ENCODE data around the gene NT5C2. TPM values are rescaled to one million over a fixed set of nuclear protein-coding genes. Genes with fewer than 3 reads are reported as not detected.

Gene NT5C2
- total RNA-seq, 2 experiments from 2014 or later: 46.6 to 50.1 TPM

DNA sequence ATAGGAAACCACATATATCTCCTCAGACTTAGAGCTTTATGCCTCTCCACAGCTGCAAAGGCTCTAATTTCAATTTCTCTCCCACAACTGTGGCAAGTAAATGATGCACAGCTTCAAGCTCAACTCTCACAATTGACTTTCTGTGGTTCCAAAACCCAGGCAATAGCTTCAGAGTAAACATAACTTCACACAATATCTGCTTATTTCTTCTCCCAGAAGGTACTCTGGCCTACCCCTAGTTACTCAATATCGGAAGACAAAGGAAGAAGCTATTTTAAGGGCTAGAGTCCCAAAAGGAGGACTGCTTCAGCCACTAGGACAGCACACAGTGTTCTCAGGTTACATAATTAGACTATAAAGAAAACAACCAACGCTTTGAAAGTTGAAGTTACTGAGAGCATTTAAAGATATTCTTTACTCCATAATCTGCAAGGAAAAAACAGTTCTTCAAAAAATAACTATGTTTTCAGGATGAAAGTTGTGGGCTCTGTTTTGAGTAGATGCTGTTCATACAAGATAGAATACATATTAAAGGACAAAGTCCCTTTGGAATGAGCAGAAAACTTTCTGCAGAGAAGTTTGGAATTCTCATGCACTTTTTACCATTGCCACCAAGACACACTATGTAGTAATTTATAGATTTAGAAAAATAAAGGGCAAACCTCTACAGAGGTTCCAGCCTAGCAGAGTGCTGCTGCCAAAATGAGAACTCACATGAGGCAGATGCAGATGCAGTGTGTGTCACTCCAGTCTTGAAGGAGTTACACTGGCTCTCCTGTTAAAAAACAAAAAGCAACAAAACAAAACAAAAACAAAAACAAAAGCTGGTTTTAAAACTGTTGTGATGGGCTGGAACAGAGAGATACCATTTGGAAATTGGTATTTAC, 81.8 kb downstream of the NT5C2 start:
- DNase-seq: no peak
- H3K27me3 Mint-ChIP-seq: no peaks in the 10 kb centered on the region
- H3K27ac Mint-ChIP-seq: peak overlapping the region; percentile 60
- peaks cover 21% of the 10 kb centered on the region for H3K4me1 Mint-ChIP-seq (ENCODE audit: low read depth)
- intact Hi-C loops (cut with micrococcal nuclease): no loop called here
- ChIA-PET POLR2A (interaction anchor here (1.1 to 1.5 kb wide), 2 partner anchors 82 to 86 kb away, joined by 3 read pairs; no protein-coding TSS in a partner anchor), CTCF (interaction anchor here (0.5 to 3.1 kb wide), 5 partner anchors 64 to 223 kb away, joined by 3 to 12 read pairs (median 4); no protein-coding TSS in a partner anchor)
- no peak overlapping the region for H3K4me3 Mint-ChIP-seq
- H3K36me3 Mint-ChIP-seq: peaks cover 6% of the 10 kb centered on the region
- H3K9me3 Mint-ChIP-seq: no peaks in the 10 kb centered on the region

DNA sequence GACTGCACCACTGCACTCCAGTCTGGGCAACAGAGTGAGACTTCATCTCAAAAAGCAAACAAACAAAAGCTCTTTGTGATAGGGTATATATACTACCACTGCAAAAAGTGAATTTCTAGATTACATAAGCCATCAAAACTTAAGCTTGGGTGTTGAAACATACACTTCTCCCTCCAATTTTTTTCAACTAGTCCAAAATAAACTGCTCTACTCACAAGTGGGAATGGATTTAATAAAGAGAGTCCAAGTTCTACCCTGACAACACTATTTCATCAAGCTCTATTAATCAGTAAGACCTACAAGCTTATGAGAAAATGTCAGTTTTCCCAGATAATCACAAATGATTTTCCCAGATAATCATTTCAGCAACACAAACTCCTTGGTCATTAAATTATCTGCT, 82.7 kb downstream of the NT5C2 start:
- peaks cover 21% of the 10 kb centered on the region for H3K4me1 Mint-ChIP-seq (ENCODE audit: low read depth)
- CTCF ChIA-PET: interaction anchor here (0.8 to 3.1 kb wide), 4 partner anchors 65 to 224 kb away, joined by 3 to 12 read pairs (median 4); no protein-coding TSS in a partner anchor
- H3K9me3 Mint-ChIP-seq: no peaks in the 10 kb centered on the region
- no peak overlapping the region for H3K27ac Mint-ChIP-seq
- H3K27me3 Mint-ChIP-seq: no peaks in the 10 kb centered on the region
- intact Hi-C loops (cut with micrococcal nuclease): no loop called here
- H3K36me3 Mint-ChIP-seq: peaks cover 6% of the 10 kb centered on the region
- DNase-seq: no peak
- POLR2A ChIA-PET: interaction anchor here (0.6 to 1.5 kb wide), 3 partner anchors 83 to 467 kb away, joined by 3 read pairs; no protein-coding TSS in a partner anchor
- H3K4me3 Mint-ChIP-seq: no peak overlapping the region

DNA sequence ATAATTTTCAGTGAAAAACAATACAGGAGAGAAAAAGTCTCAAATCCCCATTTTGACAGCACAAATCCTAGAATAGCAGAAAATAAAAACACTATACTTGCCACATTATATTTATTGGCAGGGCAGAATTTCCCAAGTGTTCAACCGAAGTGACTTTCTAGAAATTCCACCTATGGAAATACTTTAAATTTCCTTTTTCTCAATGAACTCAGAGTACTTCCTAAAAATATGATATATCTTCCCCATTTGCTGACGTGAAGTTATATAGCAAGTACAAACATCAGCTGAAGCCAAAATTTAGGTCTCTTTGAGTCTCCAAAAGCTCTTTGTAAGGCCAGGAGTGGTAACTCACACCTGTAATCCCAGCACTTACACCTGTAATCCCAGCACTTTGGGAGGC, 83.3 kb downstream of the NT5C2 start:
- no peak for DNase-seq
- H3K4me3 Mint-ChIP-seq: no peak overlapping the region
- H3K4me1 Mint-ChIP-seq (ENCODE audit: low read depth): peaks cover 21% of the 10 kb centered on the region
- H3K9me3 Mint-ChIP-seq: no peaks in the 10 kb centered on the region
- peaks cover 6% of the 10 kb centered on the region for H3K36me3 Mint-ChIP-seq
- ChIA-PET POLR2A (interaction anchor here (0.6 to 1.1 kb wide), 2 partner anchors 84 to 467 kb away, joined by 3 read pairs; no protein-coding TSS in a partner anchor), CTCF (interaction anchor here (1.7 to 3.1 kb wide), 2 partner anchors 135 to 193 kb away, joined by 4 to 12 read pairs; no protein-coding TSS in a partner anchor)
- H3K27ac Mint-ChIP-seq: no peak overlapping the region
- no peaks in the 10 kb centered on the region for H3K27me3 Mint-ChIP-seq
- intact Hi-C loops (cut with micrococcal nuclease): no loop called here

GRCh38 chr10:103106539-103106938, 86.5 kb downstream of the NT5C2 start:
- CTCF ChIA-PET: interaction anchor here (0.5 to 0.8 kb wide), 2 partner anchors 62 to 138 kb away, joined by 3 read pairs; no protein-coding TSS in a partner anchor
- no peak for DNase-seq
- Mint-ChIP-seq H3K4me1 (ENCODE audit: low read depth) (peaks cover 7% of the 10 kb centered on the region), H3K27ac (no peak overlapping the region), H3K27me3 (no peaks in the 10 kb centered on the region), H3K36me3 (peaks cover 5% of the 10 kb centered on the region), H3K9me3 (no peaks in the 10 kb centered on the region), H3K4me3 (no peak overlapping the region)
- POLR2A ChIA-PET: no interaction called here
- intact Hi-C loops (cut with micrococcal nuclease): no loop called here

DNA sequence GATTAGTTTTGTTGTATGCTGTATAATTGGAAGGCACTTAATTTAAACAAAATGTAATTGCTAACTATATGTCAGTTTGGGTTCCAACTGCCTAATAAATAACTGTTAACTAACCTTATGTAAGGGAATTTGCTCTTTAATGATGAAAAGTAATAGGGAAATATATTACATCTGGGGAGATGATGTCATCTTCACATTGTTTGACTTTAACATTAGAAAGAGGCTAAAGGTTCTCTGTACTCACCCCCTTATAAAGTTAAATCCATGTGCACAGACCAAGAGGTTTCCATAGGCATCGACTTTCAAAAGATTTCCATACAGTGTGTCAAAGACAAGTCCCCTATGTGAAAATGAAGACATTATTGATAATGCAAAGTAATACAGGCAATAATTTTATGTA, 87.6 kb downstream of the NT5C2 start:
- intact Hi-C loops (cut with micrococcal nuclease): no loop called here
- DNase-seq: no peak
- CTCF ChIA-PET: no interaction called here
- POLR2A ChIA-PET: no interaction called here
- Mint-ChIP-seq H3K4me1 (ENCODE audit: low read depth) (no peaks in the 10 kb centered on the region), H3K27ac (no peak overlapping the region), H3K36me3 (peaks cover 8% of the 10 kb centered on the region), H3K9me3 (no peaks in the 10 kb centered on the region), H3K27me3 (no peaks in the 10 kb centered on the region), H3K4me3 (no peak overlapping the region)

DNA sequence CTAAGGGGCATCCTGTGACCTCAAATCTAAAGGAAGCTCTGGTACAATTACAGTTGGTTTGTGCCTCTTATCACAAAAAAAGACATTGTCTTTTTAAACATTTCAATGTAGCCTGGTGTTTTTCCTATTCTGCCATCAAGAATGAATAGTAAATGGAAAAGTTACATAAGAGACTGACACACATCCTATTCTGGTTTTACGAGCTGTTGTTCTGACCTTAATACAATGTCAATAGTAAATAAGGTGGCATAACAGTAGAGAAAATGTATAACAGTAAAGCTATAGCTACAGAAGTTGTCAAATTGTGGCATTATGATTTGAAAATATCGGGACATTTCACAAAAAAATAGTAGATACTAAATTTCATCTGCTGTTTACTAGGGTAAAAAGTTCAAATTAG, 88.4 kb downstream of the NT5C2 start:
- ChIA-PET CTCF (no interaction called here), POLR2A (no interaction called here)
- DNase-seq: no peak
- no peaks in the 10 kb centered on the region for H3K27me3 Mint-ChIP-seq
- intact Hi-C loops (cut with micrococcal nuclease): no loop called here
- peaks cover 8% of the 10 kb centered on the region for H3K36me3 Mint-ChIP-seq
- H3K4me1 Mint-ChIP-seq (ENCODE audit: low read depth): no peaks in the 10 kb centered on the region
- no peak overlapping the region for H3K4me3 Mint-ChIP-seq
- H3K9me3 Mint-ChIP-seq: no peaks in the 10 kb centered on the region
- H3K27ac Mint-ChIP-seq: no peak overlapping the region

DNA sequence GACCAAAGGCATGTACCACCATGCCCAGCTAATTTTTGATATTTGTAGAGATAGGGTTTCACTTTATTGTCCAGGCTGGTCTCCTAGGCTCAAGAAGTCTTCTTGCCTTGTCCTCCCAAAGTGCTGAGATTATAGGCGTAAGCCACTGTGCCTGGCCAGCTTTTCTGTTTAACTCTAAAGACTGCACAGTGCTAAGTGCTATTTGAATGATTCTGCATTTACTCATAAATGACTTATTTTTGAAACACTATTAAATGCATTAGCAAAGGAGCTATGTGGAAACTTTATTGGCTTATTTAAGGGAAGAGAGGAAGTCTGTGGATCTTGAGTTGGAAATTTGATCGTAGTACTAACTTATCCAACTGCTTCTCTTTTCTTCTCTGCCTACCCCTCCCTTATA, 89.1 kb downstream of the NT5C2 start:
- Mint-ChIP-seq H3K27ac (no peak overlapping the region), H3K4me1 (ENCODE audit: low read depth) (no peaks in the 10 kb centered on the region), H3K9me3 (no peaks in the 10 kb centered on the region), H3K27me3 (no peaks in the 10 kb centered on the region), H3K36me3 (peaks cover 6% of the 10 kb centered on the region), H3K4me3 (no peak overlapping the region)
- DNase-seq: no peak
- intact Hi-C loops (cut with micrococcal nuclease): no loop called here
- POLR2A ChIA-PET: interaction anchor here (0.6 kb wide), 1 partner anchor 140 kb away, joined by 3 read pairs; no protein-coding TSS in a partner anchor
- CTCF ChIA-PET: interaction anchor here (0.8 kb wide), 1 partner anchor 187 kb away, joined by 4 read pairs; no protein-coding TSS in a partner anchor

DNA sequence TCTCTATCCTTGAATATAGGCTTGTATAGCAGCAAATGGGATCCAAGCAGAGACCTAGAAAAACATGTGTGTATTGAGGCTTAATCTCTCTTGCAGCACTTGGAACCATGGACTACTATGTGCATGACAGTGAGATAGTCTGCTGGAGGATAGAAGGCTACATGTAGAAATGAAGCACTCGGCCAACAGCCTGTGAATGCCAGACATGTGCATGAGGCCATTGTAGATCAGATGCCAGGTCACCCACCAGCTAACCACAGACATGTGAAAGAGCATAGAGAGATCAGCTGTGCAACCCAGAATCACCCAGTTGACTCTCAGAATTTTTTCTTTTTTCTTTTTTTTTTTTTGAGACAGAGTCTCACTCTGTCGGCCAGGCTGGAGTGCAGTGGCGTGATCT, 90.9 kb downstream of the NT5C2 start:
- no peaks in the 10 kb centered on the region for H3K9me3 Mint-ChIP-seq
- ChIA-PET POLR2A (no interaction called here), CTCF (no interaction called here)
- H3K4me3 Mint-ChIP-seq: no peak overlapping the region
- no peak overlapping the region for H3K27ac Mint-ChIP-seq
- no peak for DNase-seq
- H3K36me3 Mint-ChIP-seq: peaks cover 7% of the 10 kb centered on the region
- H3K27me3 Mint-ChIP-seq: no peaks in the 10 kb centered on the region
- intact Hi-C loops (cut with micrococcal nuclease): no loop called here
- H3K4me1 Mint-ChIP-seq (ENCODE audit: low read depth): no peaks in the 10 kb centered on the region

DNA sequence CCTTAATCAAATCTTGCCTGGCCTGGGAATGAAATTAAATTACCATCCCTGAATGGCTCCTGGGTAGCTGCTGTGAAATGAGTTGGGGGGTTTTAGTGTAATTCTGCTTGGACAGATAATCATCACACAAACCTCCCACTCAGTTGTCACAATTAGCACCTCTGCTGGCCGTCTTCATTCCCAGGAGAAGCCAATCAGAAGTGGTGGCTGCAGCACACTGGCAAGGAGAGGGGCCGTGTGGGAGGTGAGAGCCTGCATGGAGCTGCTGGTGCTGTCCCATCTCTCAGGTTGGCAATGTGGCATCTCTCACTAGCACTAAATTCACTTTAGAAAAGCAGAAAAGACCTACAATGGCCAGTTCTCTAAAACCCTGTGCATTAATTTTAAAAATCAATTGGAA, 92.5 kb downstream of the NT5C2 start:
- H3K9me3 Mint-ChIP-seq: no peaks in the 10 kb centered on the region
- no peaks in the 10 kb centered on the region for H3K27me3 Mint-ChIP-seq
- DNase-seq: no peak
- peaks cover 4% of the 10 kb centered on the region for H3K4me1 Mint-ChIP-seq (ENCODE audit: low read depth)
- intact Hi-C loops (cut with micrococcal nuclease): no loop called here
- POLR2A ChIA-PET: no interaction called here
- H3K36me3 Mint-ChIP-seq: peaks cover 15% of the 10 kb centered on the region
- no peak overlapping the region for H3K4me3 Mint-ChIP-seq
- no peak overlapping the region for H3K27ac Mint-ChIP-seq
- CTCF ChIA-PET: interaction anchor here (1.8 kb wide), 1 partner anchor 144 kb away, joined by 9 read pairs; no protein-coding TSS in a partner anchor

- CTCF ChIA-PET: interaction anchor here (0.7 kb wide), 1 partner anchor 147 kb away, joined by 3 read pairs; no protein-coding TSS in a partner anchor
- intact Hi-C loops (cut with micrococcal nuclease): no loop called here
Observed at GRCh38 chr10:103098240-103098639, 94.8 kb downstream of the NT5C2 start.

DNA sequence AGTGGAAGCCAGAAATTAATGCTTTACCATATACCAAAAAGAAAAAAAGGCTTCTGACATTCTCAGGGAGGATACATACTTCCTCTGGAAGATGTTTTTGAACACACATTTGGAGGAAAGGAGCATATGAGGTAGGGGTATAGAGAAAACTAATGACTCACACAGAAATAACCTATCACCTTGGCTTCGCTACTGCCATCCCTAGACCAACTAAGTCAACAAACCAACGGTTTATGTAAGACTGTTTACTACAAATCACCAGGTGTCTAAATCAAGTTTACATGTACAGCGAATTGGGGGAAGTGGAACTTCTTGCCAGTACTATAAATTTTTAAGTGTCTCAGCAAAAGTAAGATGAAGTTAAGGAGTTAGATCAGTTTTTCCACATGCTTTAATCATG, 96.9 kb downstream of the NT5C2 start:
- intact Hi-C loops (cut with micrococcal nuclease): no loop called here
- H3K4me1 Mint-ChIP-seq (ENCODE audit: low read depth): peaks cover 7% of the 10 kb centered on the region
- no peaks in the 10 kb centered on the region for H3K27me3 Mint-ChIP-seq
- no peak for DNase-seq
- no peaks in the 10 kb centered on the region for H3K9me3 Mint-ChIP-seq
- ChIA-PET CTCF (no interaction called here), POLR2A (no interaction called here)
- H3K36me3 Mint-ChIP-seq: peaks cover 37% of the 10 kb centered on the region
- H3K27ac Mint-ChIP-seq: no peak overlapping the region
- H3K4me3 Mint-ChIP-seq: no peak overlapping the region

More at GRCh38 chr10:103098240-103098639, 94.8 kb downstream of the NT5C2 start:
- H3K4me3 Mint-ChIP-seq: no peak overlapping the region
- H3K9me3 Mint-ChIP-seq: no peaks in the 10 kb centered on the region
- DNase-seq: no peak
- no peaks in the 10 kb centered on the region for H3K27me3 Mint-ChIP-seq
- peaks cover 25% of the 10 kb centered on the region for H3K36me3 Mint-ChIP-seq
- H3K4me1 Mint-ChIP-seq (ENCODE audit: low read depth): peaks cover 4% of the 10 kb centered on the region
- no peak overlapping the region for H3K27ac Mint-ChIP-seq
- POLR2A ChIA-PET: no interaction called here

DNA sequence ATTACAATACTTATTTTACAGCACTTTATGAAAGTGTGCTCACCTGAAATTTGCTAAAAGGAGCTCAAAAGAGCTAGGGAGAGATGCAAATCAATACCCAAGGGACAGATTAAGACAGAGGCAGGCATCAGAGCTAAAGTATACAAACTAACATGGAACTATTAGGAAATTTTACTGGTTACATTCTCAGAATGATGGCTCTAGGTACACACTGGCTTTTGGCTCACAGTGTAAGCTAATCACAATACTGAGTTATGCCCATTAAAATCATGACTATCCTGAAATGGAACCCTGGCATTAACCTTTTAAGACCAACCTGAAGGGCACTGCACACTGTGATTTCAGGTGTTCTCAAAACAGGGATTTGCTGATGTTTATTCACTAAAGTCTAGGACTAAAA, 98.1 kb downstream of the NT5C2 start:
- intact Hi-C loops (cut with micrococcal nuclease): no loop called here
- peaks cover 7% of the 10 kb centered on the region for H3K4me1 Mint-ChIP-seq (ENCODE audit: low read depth)
- no peaks in the 10 kb centered on the region for H3K9me3 Mint-ChIP-seq
- H3K27ac Mint-ChIP-seq: no peak overlapping the region
- no peak overlapping the region for H3K4me3 Mint-ChIP-seq
- DNase-seq: no peak
- peaks cover 41% of the 10 kb centered on the region for H3K36me3 Mint-ChIP-seq
- POLR2A ChIA-PET: no interaction called here
- CTCF ChIA-PET: no interaction called here
- H3K27me3 Mint-ChIP-seq: no peaks in the 10 kb centered on the region
